LNCAP (cell line): ENCODE data around the gene PGPEP1.

Experiments used
- TF ChIP-seq, protein P1 (sequence below): fragments of 450-650 bp; IDR thresholded peaks from 2 replicates; pipeline ENCODE4 v1.5.1; 2017; ENCODE audit warnings: mild to moderate bottlenecking

The PGPEP1 gene

DNA sequence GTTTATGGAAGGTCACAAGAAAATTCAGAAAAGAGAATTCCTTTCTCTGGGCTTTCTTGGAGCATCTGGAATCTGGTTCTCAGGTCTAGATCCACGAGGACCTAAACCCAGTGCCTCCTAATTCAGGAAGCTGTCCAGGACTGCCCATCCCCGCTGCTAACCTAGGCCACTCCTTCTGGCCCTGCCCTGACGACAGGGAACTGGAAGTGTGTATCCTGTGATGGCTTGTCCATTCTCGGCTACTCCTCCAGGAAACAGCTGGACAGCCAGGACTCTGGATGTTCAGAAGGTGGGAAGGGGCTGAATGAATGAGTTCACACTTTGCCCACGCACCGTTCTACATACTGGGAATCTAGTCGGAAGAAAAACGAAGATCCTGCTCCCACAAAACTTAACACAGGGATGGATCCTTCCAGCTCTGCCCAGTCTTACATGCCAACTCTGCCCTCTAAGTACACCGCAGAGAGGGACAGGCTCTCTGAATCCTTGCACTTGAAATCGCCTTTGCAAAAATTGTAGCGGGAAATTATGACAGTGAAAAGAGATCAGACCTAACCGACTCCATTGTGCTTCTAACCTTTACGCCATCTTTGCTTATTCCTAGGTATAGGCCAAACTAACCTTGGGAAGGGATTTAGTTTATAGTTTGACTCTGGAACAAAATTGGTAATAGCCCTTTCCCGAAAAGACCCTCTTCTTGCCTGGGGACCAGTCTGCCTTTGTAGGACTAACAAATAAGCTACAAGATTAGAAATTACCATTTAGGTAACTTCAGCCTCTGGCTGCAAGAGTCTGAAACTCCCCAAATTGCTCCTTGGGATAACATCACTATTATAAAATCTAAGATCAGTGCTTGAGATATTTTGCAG is 19.3 kb upstream of the PGPEP1 start:
- TF ChIP-seq, protein P1, sequence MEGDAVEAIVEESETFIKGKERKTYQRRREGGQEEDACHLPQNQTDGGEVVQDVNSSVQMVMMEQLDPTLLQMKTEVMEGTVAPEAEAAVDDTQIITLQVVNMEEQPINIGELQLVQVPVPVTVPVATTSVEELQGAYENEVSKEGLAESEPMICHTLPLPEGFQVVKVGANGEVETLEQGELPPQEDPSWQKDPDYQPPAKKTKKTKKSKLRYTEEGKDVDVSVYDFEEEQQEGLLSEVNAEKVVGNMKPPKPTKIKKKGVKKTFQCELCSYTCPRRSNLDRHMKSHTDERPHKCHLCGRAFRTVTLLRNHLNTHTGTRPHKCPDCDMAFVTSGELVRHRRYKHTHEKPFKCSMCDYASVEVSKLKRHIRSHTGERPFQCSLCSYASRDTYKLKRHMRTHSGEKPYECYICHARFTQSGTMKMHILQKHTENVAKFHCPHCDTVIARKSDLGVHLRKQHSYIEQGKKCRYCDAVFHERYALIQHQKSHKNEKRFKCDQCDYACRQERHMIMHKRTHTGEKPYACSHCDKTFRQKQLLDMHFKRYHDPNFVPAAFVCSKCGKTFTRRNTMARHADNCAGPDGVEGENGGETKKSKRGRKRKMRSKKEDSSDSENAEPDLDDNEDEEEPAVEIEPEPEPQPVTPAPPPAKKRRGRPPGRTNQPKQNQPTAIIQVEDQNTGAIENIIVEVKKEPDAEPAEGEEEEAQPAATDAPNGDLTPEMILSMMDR: no peak

DNA sequence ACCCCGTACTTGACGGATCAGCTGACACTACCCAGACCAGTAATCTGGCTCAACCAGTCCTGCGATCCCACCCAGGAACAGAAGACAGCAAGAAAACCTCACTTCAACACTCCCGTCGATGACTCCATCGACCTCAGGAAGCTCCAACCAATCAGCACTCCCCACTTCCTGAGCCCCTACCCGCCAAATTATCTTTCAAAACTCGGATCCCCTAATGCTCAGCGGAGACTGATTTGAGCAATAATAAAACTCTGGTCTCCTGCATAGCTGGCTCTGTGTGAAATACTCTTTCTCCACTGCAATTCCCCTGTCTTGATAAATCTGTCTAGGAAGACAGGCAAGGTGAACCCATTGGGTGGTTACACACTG is 18.7 kb upstream of the PGPEP1 start:
- TF ChIP-seq, protein P1: no peak

DNA sequence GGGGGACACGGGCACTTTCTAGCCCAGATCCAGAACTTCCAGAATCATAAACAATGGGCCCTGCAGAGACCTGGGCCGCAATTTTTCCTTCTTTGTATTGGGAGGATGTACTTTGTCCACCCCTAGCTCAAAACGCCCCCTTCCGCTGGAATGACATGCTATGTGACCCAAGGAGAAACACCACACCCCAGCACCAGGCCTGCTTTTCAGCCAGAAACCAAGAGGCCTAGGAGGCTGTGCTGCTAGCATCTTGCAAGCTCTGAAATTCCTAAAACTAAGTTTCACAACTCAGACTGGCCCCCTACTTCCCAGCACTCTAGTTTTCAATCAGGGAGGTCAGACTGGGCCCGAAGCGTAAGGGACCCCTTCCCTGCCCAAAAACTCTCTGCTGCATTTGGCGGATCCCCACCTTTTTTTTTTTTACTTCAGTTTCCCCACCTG is 18.1 kb upstream of the PGPEP1 start:
- TF ChIP-seq, protein P1: 0 out of 2 replicates have a peak, but pooled peaks have one; percentile 27

GRCh38 chr19:18322759-18323460 is 17.5 kb upstream of the PGPEP1 start, which contains the start of gene LSM4:
TSS of gene LSM4 (minus strand) at chr19:18323076. CDS start at chr19:18323020, 56 bp downstream.
- TF ChIP-seq, protein P1: peak; percentile 23; the same call in 1 of the 2 replicates

- TF ChIP-seq, protein P1: no peak
Observed at GRCh38 chr19:18326772-18327171, 13.6 kb upstream of the PGPEP1 start.

DNA sequence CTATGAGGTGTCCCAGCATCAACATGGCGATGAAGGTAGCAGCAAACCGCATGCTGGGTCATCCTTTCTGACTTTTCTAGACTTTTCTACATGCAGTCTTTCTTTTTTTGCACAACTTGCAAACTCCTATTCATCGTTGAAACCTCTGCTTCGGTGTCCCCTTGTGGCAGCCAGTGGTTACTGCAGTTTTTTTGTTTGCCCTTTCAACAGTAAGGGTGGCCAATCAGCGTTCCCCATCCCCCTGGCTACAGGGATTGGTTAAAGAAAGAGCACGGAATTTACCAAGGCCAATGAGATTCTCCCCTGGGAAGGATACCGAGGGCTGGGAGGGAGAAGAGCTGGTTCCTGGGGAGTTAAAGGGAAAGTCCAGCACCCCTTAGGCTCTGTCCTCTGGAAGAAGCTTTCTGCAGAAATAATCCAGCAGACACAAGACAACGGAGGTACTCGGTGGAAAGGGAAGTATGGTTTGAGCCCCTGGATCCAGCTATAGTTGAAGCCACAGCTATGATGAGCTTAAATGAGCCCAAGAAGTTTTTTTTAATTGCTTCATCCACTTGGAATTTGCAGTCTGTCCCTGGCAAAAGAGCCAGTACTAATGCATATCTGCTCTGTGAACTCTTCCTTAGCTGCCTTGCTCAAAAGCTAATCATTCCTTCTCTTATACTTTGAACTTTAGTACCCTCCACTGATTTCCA is 11.9 kb upstream of the PGPEP1 start:
- TF ChIP-seq, protein P1: peak; percentile 86

DNA sequence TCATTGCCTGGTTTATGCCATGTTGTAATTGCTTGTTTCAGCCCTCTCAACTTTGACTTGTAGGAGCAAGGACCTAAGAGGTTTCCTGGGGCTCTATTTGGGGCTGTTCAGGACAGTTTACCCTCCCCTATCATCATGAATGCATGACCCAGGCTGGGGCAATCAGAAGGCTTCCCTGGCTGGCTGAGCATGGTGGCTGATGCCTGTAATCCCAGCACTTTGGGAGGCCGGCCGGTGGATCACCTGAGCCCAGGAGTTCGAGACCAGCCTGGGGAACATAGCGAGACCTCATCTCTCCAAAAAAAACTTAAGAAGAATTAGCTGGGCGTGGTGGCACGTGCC is 11.4 kb upstream of the PGPEP1 start:
- TF ChIP-seq, protein P1: no peak
